ENCODE measurements around the gene GNA15. TPM values are rescaled to one million over a fixed set of nuclear protein-coding genes. Genes with fewer than 3 reads are reported as not detected.
"Not testable (repeated sequence)": the region's sequence is repeated elsewhere in the genome, so short reads cannot be mapped to it uniquely, and the experiment has no call there.

Gene GNA15
- total RNA-seq, 2 donors from 2014 or later: 13.0 to 14.0 TPM

DNA sequence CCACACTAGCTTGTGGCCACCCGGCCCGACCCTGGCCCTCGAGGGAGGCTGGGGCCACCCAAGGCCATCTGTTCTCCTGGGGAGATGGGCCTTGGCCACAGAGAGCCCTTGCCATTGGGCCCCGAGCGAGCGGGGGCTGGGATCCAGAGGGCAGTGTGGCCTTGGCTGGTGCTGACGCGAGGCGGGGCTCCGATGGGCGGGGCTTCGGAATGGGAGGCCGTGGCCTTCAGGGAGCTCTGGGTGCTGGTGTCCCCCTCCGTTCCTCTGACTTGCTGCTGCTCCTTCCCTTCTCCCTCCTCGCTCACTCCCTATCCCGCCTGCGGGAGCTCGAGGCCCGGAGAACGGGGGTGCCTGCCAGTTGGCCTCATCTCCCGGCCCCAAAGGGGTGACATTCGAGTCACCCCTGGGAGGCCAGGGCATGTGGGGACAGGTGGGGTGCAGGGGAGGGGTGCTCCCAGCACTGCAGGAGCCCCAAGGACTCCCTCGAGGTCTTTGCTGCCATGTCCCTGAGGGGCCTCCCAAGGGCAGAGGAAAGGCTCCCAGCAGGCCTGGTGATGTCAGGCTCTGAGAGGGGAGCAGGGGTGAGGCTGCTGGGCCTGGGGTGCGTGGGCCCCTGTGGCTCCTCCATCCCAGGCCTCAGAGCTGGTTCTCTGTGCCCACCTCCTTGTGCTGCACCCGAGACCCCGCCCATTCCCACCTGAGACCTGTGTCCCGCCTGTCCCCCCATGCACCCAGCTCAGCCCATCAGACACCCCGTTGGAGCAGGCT, 54.1 kb downstream of the GNA15 start:
- ATAC-seq (ENCODE audit: insufficient number of reproducible peaks, low FRiP score, low read depth) (no peak), DNase-seq (ENCODE audit: low spot score) (no peak)
- Histone ChIP-seq H3K4me3 (no peak overlapping the region), H3K36me3 (peaks cover 10% of the 10 kb centered on the region), H3K4me1 (ENCODE audit: control insufficient read depth in 1 of 2, low read depth in 2 of 2) (peaks cover 10 to 20% of the 10 kb centered on the region in 2 donors), H3K9me3 (no peaks in the 10 kb centered on the region), H3K27me3 (replicated peaks; ENCODE audit: insufficient read depth) (no peaks in the 10 kb centered on the region), H3K27ac (no peak overlapping the region)
- TF ChIP-seq, protein P1, sequence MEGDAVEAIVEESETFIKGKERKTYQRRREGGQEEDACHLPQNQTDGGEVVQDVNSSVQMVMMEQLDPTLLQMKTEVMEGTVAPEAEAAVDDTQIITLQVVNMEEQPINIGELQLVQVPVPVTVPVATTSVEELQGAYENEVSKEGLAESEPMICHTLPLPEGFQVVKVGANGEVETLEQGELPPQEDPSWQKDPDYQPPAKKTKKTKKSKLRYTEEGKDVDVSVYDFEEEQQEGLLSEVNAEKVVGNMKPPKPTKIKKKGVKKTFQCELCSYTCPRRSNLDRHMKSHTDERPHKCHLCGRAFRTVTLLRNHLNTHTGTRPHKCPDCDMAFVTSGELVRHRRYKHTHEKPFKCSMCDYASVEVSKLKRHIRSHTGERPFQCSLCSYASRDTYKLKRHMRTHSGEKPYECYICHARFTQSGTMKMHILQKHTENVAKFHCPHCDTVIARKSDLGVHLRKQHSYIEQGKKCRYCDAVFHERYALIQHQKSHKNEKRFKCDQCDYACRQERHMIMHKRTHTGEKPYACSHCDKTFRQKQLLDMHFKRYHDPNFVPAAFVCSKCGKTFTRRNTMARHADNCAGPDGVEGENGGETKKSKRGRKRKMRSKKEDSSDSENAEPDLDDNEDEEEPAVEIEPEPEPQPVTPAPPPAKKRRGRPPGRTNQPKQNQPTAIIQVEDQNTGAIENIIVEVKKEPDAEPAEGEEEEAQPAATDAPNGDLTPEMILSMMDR (IDR thresholded peaks at IDR 0.05): no peak

DNA sequence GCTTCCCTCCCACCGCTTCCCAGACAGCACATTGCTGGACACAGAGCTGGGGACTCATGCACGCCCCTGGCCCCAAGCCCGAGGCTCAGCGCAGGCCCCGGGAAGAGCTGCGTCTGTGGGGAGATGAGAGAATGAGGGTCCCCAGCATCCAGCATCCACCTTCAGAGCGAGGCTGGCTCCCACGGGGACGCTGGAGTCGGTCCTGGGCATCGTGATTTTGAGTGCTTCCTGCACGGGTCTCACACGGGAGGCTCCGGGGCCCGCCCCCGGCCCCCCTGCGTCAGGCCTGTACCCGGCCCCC, 54.6 kb downstream of the GNA15 start:
- Histone ChIP-seq H3K27me3 (replicated peaks; ENCODE audit: insufficient read depth) (no peaks in the 10 kb centered on the region), H3K27ac (no peak overlapping the region), H3K4me3 (no peak overlapping the region), H3K4me1 (ENCODE audit: control insufficient read depth in 1 of 2, low read depth in 2 of 2) (peaks cover 10 to 19% of the 10 kb centered on the region in 2 donors), H3K36me3 (peaks cover 10% of the 10 kb centered on the region), H3K9me3 (no peaks in the 10 kb centered on the region)
- ATAC-seq (ENCODE audit: insufficient number of reproducible peaks, low FRiP score, low read depth) (no peak), DNase-seq (ENCODE audit: low spot score) (no peak)
- TF ChIP-seq, protein P1 (IDR thresholded peaks at IDR 0.05): no peak

DNA sequence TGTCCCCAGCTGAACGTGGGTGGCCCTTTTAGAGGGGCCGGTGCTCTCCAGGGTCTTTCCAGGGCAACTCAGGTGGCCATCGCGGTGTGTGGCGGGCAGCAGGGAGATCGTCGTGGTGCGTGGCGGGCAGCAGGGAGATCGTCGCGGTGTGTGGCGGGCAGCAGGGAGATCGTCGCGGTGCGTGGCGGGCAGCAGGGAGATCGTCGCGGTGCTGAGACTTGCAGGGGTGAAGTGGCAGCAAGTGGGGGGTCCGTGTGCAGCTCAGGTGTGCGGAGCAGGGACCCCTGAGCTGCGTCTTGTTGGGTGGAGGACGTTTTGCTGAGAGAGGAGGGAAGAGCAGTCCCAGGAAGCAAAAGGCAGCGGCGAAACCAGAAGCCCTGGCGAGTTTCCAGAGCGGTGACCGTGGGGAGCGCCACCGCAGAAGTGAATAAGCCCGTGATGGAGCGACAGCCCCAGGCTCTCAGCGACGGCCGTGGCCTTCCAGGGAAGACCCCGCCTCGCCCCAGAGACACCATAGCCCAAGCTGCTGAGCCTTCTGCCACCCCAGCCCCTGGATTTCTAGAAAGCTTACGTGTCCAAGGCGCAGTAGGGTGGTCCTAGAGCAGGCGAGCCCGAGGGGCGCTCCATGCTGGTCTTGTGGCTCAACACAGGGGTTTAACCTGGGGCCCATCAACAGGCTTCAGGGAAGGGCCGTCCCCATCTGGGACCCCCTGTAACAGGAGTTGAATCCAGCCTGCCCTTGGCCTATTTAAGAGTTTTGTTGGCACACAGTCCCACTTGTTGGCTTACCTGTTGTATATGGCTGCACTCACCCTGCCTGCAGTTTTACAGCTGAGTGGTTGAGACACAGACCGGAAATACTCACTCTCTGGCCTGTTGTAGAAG, 55.3 kb downstream of the GNA15 start:
- no peak for ATAC-seq (ENCODE audit: insufficient number of reproducible peaks, low FRiP score, low read depth)
- H3K4me1 ChIP-seq (ENCODE audit: control insufficient read depth in 1 of 2, low read depth in 2 of 2): peaks cover 10 to 19% of the 10 kb centered on the region in 2 donors
- no peaks in the 10 kb centered on the region for H3K27me3 ChIP-seq (replicated peaks; ENCODE audit: insufficient read depth)
- no peak for DNase-seq (ENCODE audit: low spot score)
- TF ChIP-seq, protein P1 (IDR thresholded peaks at IDR 0.05): no peak
- H3K27ac ChIP-seq: no peak overlapping the region
- no peak overlapping the region for H3K4me3 ChIP-seq
- H3K36me3 ChIP-seq: peaks cover 10% of the 10 kb centered on the region
- no peaks in the 10 kb centered on the region for H3K9me3 ChIP-seq

DNA sequence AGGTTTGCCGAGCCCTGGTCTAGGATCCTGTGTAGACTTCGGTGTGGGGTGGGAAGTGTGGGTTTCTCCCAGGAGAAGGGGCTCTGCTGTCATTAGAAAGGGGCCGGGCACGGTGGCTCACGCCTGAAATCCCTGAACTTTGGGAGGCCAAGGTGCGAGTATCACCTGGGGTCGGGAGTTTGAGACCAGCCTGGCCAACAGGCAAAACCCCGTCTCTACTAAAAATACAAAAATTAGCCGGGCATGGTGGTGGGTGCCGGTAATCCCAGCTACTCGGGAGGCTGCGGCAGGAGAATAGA, 55.9 kb downstream of the GNA15 start:
- H3K9me3 ChIP-seq; DNase-seq (ENCODE audit: low spot score); H3K4me3 ChIP-seq; ATAC-seq (ENCODE audit: insufficient number of reproducible peaks, low FRiP score, low read depth); H3K27me3 ChIP-seq (replicated peaks; ENCODE audit: insufficient read depth); H3K27ac ChIP-seq: not testable (repeated sequence)
- peaks cover 6 to 14% of the 10 kb centered on the region in 2 donors for H3K4me1 ChIP-seq (ENCODE audit: control insufficient read depth in 1 of 2, low read depth in 2 of 2)
- H3K36me3 ChIP-seq: peaks cover 13% of the 10 kb centered on the region

DNA sequence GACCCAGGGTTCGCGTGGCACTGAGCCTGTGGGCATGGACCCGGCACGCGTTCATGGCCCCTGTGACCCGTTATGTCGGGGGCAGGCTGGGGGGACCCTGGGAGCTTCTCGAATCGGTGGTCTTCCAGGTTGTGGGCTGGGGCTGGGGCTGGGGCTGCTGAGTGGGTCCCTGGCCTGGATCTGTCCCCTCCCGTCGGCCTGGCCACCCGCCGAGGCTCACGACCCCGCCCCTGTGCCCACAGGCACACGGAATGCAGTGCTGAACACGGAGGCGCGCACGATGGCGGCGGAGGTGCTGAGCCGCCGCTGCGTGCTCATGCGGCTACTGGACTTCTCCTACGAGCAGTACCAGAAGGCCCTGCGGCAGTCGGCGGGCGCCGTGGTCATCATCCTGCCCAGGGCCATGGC, 56.4 kb downstream of the GNA15 start:
- Histone ChIP-seq H3K27me3 (replicated peaks; ENCODE audit: insufficient read depth) (no peaks in the 10 kb centered on the region), H3K9me3 (no peaks in the 10 kb centered on the region), H3K4me1 (ENCODE audit: control insufficient read depth in 1 of 2, low read depth in 2 of 2) (peaks cover 1 to 9% of the 10 kb centered on the region in 2 donors), H3K36me3 (peaks cover 14% of the 10 kb centered on the region), H3K27ac (no peak overlapping the region), H3K4me3 (no peak overlapping the region)
- TF ChIP-seq, protein P1 (IDR thresholded peaks at IDR 0.05): no peak
- ATAC-seq (ENCODE audit: insufficient number of reproducible peaks, low FRiP score, low read depth): no peak
- DNase-seq (ENCODE audit: low spot score): no peak
